ENCODE measurements around the gene OSBPL6.

Gene OSBPL6

GRCh38 chr2:178199334-178199733 is 5.0 kb downstream of the OSBPL6 start:
- no peak for DNase-seq

DNA sequence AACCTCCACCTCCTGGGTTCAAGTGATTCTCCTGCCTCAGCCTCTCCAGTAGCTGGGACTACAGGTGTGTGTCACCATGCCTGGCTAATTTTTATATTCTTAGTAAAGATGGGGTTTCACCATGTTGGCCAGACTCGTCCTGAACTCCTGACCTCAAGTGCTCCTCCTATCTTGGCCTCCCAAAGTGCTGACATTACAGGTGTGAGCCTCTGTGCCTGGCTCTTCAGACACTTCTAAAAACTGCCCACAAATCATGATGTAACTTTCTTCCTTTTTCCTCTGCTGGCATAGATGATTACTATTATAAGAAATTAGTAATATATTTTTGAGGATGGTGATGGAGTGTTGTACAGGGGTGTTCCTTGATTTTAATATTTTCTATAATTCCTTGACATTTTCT is 6.0 kb downstream of the OSBPL6 start:
- no peak for DNase-seq

DNA sequence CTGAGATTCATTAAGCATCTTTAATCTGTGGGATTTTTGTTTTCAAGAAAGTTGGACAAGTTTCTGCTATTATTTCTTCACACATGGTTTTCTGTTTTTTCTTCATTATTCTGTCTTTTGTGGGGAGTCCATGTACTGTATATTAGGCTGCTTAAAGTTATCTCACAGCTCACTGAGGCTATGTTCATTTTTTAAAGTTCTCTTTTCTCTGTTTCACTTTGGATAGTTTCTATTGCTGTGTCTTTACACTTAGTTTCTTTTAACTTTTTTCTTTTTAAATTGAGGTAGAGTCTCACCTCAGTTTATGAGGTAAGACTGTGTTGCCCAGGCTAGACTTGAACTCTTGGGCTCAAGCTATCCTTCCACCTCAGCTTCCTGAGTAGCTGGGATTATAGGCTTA is 8.6 kb downstream of the OSBPL6 start:
- no peak for DNase-seq

DNA sequence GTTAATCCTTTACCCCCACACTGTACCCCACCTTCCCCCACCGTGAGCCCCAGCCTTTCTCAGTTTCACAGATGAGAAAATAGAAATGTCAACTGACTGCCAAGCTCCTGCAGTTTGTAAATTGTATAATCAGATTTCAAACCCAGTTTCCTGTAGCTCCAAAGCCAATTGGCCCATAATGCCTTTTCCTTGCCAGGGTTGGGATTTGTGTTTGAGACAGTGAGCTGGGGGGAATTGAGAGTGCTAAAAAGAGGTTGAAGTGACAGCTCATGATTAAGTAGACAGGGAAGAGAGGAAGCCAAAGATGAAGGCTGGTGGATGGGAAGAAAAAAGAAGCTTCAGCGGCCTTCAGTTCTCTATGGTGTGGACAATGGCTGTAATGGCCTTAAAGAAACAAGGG is 10.7 kb downstream of the OSBPL6 start:
- DNase-seq: no peak

GRCh38 chr2:178205853-178206521 is 11.7 kb downstream of the OSBPL6 start:
- no peak for DNase-seq

GRCh38 chr2:178208336-178208735 is 14.0 kb downstream of the OSBPL6 start:
- DNase-seq: no peak

DNA sequence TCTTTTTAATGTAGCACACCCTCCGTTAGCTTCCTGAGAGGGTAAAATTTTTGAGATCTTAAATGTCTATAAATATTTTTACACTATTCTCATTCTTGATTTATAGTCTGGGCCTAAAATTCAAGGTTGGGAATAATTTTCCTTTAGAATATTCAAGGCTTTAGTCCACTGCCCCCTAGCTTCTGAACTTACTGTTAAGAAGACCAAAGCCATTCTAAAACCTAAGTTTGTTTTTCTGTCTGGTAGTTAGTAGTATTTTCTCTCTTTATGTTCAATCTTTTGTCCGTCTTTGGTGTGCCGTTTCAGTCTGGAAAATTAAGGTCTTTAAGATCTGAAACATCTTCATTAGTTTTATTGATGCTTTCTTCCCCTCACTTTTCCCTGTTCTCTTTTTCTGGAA is 14.5 kb downstream of the OSBPL6 start:
- DNase-seq: no peak

DNA sequence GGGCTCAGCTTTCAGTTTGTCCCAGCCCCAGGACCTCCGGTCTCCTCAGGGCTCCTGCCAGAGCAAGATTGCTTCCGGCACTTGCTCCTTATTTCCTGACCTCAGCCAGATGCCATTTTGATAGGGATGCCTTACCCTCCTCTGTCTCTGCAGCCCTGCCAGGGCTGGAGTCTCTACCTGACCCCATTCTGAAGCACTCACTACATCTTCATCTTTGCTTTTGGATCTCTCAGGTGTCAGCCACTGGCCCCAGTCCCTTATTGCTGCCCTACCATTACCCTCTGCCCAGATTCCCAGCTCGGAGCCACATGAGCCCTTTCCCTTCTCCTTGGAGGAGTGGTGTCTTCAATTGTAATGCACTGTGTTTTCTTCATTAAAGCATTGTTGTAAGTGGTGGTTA is 17.1 kb downstream of the OSBPL6 start:
- DNase-seq: no peak

- DNase-seq: no peak
These were observed 17.6 kb downstream of the OSBPL6 start for GRCh38 chr2:178211943-178212342.

GRCh38 chr2:178213991-178214390 is 19.7 kb downstream of the OSBPL6 start:
- no peak for DNase-seq

- DNase-seq: no peak
These were observed 24.9 kb downstream of the OSBPL6 start for GRCh38 chr2:178219247-178219646.

DNA sequence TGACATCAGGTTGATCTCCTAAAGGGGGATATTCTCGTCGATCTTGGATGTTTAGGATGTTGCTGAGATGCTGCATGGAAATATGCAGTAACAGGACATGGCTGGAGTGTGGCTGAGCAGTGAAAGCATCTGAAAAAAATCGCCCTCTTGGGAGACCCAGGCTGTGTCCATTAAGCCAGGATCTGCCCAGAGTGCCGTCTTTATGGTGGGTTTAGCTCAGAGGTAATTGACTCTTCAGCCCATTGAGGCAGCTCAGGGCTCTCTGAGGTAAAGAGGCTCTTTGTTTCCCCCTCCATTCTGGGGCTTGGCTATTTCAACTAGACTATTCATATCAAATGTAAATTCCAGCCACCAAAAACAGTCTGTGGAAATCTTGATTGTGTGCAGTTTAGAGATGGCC is 26.5 kb downstream of the OSBPL6 start:
- no peak for DNase-seq

DNA sequence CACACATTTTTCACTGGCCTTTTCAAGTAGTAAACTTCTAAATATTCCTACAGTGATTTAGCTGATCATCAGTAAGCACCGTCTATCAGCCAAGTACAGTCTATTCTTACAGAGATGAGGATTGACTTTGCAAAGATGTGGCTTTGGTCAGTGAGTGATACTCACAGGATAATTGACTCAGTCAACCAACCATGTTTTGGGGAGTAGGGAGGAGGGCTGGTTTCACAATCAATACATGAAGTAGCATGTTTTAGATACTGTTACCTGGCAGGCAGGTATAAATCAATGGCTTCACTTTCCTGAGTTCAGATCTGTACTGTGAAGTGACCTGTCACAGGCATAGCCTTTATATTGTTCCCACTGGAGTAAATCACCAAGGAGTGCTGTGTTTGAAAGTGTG is 27.2 kb downstream of the OSBPL6 start:
- DNase-seq: no peak

- DNase-seq: no peak
These were observed 29.5 kb downstream of the OSBPL6 start for GRCh38 chr2:178223806-178224205.

DNA sequence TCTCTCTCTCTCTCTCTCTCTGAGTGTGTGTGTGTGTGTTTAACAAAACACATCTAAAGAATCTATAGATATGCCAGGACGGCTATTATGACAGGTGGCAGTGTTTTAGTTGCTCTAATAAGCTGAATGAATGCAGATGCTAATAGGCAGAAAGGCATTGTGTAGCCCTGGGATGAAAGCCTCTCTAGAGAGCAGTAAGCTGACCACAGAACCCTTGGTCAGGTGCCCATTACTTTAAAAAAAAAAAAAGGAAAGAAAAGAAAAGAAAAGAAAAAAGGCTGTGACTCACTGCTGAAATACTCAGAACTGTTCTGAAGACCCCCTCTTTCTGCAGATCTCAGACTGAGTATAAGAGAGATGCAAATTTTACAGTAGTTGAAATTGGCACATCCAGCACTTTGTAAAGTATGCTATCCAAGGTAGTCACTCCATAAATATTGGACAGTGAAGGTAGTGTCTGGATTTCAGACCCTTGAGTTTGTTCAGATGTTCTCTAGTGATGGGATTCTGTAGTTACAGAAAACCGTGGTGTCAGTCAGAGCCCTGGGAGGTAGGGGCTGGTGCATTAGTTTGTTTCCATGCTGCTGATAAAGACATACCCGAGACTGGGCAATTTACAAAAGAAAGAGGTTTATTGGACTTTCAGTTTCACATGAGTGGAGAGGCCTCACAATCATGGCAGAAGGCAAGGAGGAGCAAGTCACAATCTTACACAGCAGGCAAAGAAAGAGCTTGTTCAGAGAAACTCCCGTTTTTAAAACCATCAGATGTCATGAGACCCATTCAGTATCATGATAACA is 30.9 kb downstream of the OSBPL6 start:
- no peak for DNase-seq

- DNase-seq: no peak
These were observed 32.9 kb downstream of the OSBPL6 start for GRCh38 chr2:178227187-178227586.

GRCh38 chr2:178229927-178230326 is 35.6 kb downstream of the OSBPL6 start:
- peak; percentile 28 for DNase-seq

- DNase-seq: no peak
These were observed 36.1 kb downstream of the OSBPL6 start for GRCh38 chr2:178230396-178230795.

DNA sequence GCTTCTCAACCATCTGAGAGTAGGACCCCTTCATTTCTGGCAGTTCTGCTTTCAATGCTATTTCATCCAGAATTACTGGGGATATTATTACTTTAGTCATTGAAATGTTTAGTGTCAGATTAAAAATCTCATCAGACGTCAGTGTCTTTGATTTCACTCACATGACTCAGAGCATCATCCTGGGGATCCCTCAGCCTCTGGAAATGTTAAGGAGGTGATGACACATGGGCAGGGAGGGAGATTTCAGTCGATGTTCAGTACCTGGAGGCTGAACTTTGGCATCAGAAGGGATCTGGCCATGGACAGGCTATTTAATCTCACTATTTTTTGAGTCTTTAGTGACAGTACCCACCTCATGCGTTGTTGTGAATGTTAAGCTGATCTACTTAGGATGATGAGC is 39.1 kb downstream of the OSBPL6 start:
- no peak for DNase-seq

DNA sequence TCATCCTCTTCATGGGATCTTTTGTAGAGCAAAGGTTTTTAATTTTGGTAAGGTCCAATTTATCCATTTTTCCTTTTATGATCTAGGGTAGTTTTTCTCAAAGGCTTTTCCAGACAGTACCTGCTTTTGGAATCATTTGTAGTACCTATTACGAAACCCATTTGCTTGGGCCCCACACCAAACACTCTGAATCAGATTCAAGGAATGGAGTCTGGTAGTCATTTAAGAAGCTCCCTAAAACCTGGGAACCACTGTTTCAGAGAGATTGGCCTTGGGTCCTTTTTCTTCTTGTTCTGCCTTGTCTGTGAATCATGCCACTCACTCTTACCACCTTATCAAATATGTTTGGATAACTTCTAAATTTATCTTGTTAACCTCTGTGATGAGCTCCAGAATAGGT is 40.3 kb downstream of the OSBPL6 start:
- DNase-seq: no peak

- DNase-seq: no peak
These were observed 43.3 kb downstream of the OSBPL6 start for GRCh38 chr2:178237488-178238153.

- no peak for DNase-seq
These were observed 43.8 kb downstream of the OSBPL6 start for GRCh38 chr2:178238154-178238521.

- DNase-seq: no peak
These were observed 44.4 kb downstream of the OSBPL6 start for GRCh38 chr2:178238750-178239149.

Measured in inflammatory macrophage treated with lipopolysaccharide for 4 hours (primary cell).